Measurements from ENCODE around the gene CFAP119.

CFAP119 gene

DNA sequence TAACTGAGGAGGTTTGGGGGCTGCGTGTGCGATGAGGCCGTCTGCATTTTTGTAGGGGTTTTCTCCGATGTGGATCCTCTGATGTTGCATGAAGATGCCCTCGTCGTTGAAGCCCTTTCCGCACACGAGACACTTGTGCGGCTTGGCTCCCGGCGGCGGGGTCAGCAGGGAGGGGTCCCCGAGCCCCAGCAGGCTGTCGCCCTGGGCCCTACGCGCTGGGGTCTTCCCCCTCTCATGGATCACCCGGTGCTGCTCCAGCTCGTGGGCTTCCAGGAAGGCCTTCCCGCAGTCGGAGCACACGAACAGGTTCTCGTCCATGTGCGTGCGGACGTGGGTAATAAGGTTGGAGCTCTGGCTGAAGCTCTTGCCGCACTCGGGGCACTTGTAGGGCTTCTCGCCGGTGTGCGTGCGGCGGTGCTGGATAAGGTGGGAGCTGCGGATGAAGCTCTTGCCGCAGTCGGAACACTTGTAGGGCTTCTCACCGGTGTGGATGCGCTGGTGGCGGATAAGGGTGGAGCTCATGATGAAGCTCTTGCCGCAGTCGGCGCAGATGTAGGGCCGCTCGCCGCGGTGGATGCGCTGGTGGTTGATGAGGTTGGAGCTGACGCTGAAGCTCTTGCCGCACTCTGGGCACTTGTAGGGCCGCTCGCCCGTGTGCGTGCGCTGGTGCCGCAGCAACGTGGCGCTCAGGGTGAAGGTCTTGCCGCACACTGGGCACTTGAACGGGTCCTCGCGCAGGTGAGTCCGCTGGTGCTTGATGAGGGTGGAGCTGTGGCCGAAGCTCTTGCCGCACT lies 20.8 kb upstream of the CFAP119 start:
- DNase-seq (ENCODE audit: low spot score) = no peak

DNA sequence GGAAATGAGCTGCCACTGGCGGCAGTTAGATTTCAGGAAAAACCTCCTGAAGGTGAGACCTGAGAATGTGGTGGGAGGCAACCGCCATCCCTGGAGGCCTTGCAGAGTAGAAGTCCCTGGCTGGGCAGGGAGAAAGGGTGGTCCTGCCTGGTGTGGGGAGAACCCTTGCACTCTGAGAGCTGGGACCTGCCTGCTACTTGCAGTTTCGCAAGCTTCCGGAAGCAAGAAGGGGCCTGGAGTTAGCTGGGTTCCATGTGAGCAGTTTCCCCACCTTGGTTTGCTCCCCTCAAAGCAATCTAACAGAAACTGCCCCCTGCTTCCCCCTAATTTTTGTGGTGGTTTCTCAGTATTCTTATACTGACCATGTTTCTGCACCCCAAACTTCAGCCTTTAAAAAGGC lies 18.7 kb upstream of the CFAP119 start:
- no peak for DNase-seq (ENCODE audit: low spot score)

DNA sequence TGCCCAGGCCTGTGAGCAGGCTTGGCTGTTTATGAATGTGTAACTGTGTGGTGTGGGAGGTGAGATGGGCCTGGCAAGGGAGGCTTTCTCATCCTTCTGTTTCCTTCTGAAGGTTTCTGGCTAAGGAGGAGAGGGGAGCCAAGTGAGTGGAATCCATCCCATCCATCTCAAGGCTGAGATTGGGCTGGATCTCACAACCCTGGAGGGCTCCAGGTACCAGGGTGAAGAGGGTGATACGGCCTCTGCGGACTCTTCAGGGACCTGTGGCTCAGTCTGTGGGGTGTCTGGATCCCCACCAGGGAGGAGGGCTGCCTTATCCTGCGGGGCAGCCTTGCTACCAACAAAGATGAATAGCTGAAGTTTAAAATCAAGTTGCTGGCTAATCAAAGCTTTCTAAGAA lies 18.2 kb upstream of the CFAP119 start:
- no peak for DNase-seq (ENCODE audit: low spot score)

DNA sequence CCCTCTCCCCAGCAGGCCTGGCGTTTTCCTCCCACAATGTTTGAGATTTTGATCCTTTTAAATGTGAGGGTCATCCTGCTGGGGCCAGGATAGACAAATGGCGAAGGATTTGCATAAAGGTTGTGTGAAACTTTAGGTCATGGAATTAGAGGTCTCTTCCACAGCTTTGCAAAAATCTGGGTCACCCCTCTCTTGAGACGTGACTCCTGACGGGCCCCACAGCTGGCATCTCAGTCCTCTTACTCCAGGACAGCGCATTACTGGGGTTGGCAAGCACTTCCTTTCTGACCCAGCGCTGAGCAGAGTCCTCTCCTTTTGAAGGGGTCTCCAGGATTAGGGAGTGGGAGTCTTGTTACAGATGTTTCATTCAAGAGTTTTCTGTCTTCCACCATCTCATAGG lies 17.7 kb upstream of the CFAP119 start:
- no peak for DNase-seq (ENCODE audit: low spot score)

DNA sequence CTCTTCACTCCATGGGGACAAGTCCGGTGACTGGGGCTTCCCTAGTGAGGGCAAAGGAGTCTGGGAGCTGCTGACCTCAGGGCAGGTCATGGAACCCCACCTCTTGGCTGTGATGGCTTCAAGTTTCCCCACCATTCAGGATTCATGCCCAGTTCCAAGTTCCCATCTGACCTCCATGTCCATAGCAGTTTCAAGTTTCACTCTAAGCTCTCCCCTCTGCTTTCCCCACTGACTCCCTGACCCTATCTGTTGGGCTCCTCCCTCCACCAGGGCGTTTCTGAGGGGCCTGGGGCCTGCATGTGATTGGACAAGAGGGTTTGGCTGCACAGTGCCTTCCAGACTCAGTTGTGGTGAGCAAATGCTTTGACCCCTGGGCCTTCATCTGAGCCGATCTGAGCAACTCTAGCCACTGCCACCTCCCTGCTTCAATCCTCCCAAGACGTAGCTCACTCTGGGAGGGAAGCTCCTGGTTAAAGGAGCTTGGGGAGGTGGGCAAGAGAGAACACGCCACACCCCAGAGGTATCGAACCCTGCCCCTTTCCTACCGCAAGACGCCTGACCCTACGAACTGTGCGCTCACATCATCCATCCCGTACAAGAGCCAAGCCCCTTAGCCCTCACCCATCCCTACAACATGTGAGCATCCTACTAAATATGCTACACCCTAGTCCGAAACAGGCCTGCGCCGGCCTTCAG lies 16.8 kb upstream of the CFAP119 start:
- peak; percentile 37 for DNase-seq (ENCODE audit: low spot score)

DNA sequence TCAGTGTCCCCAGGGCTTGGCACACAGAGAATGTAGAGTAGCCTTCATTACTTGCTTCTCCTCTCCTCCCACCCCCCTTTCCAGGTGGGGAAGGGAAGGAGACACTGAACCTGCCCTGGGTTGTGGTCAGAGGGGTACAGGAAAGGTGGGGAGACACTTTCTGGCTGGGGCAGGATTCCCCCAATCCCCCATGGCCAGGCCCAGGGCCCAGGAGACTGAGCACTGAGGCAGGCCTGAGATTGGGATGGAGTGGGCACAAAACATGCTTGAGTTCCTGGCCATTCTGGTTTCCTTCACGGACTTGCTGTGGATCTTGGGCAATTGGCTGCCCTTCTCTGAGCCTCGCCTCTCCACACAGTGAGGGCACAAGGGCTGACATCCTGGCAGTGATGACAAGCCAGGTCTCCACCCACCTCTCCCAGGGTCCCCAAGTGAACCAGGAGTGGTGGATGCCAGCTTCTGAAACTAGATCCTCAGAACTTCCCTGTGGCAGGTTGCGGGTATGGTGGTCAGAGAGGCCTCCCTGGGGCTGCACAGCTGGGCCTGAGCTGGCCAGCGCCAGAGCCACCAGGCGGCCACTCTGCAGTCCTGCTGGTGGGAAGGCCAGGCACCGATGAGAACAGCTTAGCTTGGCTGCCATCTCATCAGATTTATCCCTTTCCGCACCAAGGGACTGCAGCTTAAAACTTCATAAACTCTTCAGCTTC lies 15.9 kb upstream of the CFAP119 start:
- DNase-seq (ENCODE audit: low spot score) = no peak

DNA sequence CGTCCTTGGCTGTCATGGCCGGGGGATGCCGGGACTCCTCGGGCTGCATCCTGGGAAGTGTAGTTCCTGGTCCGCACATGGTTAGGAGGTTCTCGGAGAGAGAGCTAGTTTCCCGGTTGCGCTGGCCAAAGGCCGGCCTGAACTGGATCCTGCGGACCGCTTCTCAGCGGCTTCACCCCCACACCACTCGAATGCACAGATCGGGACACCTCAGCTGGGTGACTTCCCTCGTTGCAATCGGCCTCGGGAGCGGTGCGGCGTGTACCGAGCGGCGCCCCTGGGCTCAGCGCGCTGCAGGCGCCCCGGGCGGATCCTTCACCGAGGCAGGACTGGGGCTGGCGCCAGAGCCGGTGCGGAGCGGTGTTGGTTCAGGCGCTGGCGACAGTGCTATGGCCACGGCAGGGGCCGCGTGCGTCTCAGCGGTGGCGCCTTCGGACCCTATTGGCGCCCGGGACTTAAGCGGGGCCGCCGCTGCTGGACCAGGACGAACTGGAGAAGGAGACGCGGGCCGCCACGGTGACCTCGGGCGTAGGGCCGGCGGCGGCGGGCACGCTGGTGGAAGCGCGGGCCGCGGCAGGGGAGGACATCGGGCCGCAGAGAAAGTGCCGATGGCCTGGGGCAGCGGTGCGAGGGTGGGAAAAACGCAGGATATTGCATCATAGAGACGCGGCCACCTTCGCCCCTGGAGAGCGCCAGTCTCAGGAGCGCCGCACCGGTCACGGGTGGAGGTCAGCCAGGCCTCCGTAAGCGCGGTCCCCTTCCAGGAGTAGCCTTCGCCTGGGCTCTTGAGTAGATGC lies 13.7 kb upstream of the CFAP119 start:
- DNase-seq (ENCODE audit: low spot score) = peak; percentile 89

DNA sequence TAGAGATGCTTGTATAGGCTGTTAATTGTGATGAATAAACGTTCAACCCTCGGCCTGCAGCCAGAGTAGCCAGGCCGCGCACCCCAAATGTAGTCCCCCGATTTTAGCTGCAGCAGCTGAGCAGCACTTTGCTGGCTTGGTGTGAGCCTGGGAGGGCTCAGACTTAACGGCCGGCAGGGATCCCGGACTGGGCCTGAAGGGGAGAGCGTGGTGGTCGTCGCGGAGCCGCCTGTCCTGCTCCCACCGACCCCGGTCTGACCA lies 13.2 kb upstream of the CFAP119 start:
- DNase-seq (ENCODE audit: low spot score) = no peak

DNA sequence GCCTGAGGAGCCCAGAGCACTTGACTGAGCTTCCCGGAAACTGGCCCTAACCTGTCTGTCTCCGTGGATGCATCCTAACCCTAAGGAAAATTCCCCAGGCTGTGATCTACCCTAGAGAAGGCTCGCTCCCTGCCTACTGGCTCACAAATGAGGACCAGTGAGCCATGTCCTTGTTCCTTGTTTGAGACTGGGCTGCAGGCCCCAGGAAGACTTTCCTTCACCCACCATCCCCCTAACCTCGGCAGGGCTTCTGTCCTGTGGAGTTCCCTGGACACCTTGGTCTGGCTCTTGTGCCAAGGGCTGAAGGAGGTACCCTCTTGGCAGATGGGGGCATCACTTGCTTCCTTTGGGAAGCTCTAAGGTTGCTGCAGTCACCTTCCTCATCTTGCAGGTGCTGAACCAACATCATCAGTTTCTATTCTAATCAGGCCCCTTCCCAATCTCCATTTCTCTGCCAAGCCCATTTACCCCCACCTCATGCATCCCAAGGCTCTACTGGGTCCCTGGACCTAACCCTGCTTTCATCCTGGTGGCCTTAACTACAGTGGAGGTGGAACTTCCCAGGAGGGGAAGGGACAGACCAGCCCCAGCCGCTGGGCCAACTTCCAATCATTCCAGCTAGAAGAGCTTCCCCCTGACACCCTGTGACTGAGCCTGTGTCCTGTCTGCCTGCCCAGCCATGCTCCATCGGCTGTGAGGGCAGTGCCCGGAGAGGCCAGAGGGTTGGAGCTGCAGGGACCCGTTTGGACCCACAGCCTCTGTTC lies 12.7 kb upstream of the CFAP119 start:
- DNase-seq (ENCODE audit: low spot score) = no peak

DNA sequence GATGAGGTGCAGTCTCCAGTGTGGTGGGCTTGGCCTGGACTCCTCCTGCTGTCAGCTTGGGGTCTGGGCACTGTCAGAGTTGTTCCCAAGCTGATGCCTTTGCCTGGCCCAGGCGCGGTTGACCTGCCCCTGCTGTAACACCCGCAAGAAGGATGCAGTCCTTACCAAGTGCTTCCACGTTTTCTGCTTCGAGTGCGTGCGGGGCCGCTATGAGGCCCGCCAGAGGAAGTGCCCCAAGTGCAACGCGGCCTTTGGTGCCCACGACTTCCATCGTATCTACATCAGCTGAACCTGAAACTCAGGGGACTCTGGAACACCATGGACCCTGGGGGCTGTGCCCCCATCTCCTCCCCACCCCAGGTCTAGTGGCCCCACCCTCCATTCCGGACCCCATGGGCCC lies 12.0 kb upstream of the CFAP119 start:
- no peak for DNase-seq (ENCODE audit: low spot score)

DNA sequence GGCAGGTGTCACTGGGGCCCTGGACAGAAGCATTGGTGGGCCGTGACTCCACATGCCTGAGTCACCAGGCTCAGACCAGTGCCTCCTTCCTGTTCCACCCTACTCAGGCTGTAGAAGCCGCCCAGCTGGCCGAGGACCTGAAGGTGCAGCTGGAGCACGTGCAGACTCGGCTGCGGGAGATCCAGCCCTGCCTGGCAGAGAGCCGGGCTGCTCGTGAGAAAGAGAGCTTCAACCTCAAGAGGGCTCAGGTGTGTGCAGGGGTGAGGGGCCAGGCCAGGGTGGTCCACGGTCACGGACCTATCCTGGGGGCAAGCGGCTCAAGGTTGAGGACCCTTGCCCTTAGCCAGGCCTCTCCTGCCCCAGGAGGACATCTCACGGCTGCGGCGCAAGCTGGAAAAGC lies 9.9 kb upstream of the CFAP119 start:
- no peak for DNase-seq (ENCODE audit: low spot score)

DNA sequence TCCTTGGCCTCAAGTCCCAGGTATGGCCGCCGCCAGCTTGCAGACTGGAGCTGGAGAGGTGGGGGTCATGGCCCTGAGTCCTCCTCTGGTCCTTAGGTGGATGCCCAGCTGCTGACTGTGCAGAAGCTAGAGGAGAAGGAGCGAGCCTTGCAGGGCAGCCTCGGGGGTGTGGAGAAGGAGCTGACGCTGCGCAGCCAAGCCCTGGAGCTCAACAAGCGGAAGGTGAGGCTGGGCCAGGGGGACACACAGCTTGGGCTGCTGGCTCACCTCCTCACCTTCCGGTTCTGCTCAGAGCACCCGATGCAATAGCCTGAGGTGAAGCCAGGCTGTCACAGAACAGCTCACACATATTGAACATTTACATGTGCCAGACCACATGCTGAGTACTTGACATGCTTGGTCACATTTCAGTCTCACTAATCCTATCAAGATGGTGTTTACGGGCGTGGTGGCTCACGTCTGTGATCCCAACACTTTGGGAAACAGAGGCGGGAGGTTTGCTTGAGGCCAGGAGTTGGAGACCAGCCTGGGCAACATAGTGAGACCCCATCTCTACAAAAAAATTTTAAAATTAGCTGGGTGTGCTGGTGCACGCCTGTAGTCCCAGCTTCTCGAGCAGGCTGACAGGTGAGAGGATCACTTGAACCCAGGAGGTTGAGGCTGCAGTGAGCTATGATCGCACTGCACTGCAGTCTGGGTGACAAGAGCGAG lies 7.7 kb upstream of the CFAP119 start:
- no peak for DNase-seq (ENCODE audit: low spot score)

DNA sequence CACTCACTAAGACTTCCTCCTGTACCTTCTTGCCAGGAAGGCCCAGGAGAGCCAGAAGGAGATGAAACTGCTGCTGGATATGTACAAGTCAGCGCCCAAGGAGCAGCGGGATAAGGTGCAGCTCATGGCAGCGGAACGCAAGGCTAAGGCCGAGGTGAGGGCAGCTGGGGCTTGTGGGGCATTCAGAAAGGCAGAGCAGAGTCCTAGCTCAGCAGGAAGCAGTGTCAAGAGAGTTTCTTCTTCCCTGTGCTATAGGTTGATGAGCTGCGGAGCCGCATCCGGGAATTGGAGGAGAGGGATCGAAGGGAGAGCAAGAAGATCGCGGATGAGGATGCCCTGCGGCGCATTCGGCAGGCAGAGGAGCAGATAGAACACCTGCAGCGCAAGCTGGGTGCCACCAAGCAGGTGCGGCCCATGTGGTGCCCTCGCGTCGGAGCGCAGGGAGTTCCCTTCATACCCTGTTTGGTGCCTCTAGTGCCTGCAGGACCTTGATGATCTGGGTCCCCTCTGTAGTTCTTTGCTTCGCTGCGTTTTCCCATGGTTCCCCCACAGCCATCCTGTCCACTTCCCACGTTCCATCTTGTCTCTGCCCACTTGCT lies 6.8 kb upstream of the CFAP119 start:
- DNase-seq (ENCODE audit: low spot score) = no peak

DNA sequence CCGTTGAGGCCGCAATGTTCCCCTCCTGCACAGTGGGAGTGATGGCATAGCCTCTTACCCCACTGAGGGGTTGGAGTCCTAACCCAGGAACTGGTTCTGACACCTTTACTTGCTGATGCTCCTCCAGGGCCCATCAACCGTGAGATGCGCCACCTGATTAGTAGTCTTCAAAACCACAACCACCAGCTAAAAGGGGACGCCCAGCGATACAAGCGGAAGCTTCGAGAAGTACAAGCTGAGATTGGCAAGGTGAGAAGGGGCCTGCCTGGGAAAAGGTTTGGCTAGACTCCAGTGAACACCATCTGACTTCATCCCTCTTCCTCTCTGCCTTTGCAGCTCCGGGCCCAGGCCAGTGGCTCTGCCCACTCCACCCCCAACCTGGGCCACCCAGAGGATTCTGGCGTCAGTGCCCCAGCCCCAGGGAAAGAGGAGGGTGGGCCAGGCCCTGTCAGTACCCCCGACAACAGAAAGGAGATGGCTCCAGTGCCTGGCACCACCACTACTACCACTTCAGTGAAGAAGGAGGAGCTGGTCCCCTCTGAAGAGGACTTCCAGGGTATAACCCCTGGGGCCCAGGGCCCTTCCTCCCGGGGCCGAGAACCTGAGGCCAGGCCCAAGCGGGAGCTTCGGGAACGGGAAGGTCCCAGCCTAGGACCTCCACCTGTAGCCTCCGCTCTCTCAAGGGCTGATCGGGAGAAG lies 6.1 kb upstream of the CFAP119 start:
- no peak for DNase-seq (ENCODE audit: low spot score)

DNA sequence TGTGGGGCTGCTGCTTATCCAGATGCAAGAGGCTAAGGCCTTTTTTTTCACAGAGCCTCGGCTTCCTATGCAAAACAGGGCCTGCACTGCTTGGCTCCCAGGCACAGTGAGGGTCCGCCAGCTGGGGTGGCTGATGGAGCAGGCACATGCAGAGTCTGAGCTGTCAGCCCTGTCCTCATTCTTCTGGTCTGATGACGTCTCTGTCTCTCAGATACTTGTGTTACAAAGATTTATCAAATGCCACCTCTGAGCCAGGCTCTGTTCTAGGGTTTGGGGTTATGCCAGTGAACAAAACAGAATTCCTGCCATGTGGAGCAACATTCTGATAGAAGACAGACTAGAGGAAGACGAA lies 5.0 kb upstream of the CFAP119 start:
- DNase-seq (ENCODE audit: low spot score) = no peak

DNA sequence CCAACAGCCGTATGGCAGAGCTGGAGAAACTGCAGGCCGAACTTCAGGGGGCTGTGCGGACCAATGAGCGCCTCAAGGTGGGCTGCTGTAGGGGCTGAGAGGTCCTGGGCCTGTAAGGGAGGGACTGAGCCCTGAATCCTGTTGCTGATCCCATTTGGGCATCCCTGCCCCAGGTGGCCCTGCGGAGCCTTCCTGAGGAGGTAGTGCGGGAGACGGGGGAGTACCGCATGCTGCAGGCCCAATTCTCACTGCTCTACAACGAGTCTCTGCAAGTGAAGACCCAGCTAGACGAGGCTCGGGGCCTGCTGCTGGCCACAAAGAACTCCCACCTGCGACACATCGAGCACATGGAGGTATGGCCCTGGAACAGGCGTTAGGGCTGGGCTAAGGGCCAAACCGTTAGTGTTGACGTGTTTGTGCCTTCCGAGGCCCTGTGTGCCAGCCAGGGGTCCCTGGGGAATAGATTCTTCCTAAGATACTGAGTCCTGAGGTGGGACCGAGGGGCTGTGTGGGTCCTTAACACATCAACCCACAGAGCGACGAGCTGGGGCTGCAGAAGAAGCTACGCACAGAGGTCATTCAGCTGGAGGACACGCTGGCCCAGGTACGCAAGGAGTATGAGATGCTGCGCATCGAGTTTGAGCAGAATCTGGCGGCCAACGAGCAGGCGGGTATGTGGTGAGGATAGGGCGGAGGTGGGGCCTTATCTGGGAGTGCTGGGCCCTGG lies 4.5 kb upstream of the CFAP119 start:
- no peak for DNase-seq (ENCODE audit: low spot score)

DNA sequence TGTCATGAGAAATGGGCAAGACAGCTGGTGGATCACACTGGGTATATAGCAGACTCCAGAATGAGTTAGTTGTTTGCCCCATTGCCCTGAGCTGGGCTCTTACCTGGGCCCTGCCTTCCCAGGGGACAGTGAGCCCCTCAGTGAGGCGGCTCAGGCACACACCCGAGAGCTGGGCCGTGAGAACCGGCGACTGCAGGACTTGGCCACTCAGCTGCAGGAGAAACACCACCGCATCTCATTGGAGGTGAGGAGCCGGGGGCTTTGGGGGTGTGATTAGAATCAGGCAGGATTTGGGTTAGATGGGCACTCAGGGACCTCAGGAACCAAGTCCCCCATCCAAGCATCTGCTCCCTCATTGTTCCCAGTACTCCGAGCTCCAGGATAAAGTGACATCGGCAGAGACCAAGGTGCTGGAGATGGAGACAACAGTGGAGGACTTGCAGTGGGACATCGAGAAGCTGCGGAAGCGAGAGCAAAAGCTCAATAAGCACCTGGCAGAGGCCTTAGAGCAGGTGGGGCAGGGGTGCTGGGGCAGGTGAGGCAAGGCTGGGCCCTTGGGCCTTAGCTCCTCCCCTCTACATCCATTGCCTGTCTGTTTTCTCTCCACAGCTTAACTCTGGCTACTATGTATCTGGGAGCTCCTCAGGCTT lies 3.1 kb upstream of the CFAP119 start:
- no peak for DNase-seq (ENCODE audit: low spot score)

DNA sequence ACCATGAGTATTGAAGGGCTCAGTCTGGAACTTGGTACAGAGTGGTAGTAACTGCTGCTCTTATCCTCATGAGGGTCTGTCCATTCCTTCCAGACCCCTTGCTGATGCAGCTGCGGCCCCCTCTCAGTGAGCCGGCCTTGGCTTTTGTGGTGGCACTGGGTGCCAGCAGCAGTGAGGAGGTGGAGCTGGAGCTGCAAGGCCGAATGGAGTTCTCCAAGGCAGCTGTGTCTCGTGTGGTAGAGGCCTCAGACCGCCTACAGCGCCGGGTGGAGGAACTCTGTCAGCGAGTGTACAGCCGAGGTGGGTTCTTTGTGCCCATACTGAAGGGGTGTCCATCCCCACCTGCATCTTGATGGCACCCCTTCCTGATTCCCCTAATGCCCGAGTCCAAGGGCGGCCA lies 2.2 kb upstream of the CFAP119 start:
- DNase-seq (ENCODE audit: low spot score) = no peak

All from SK-N-DZ (cell line).